Liver (tissue), 9 donors: ENCODE results near the gene SRSF2. TPM values are rescaled to one million over a fixed set of nuclear protein-coding genes. Genes with fewer than 3 reads are reported as not detected.
A peak's percentile ranks its signal among the peaks of the same experiment; 100 is the strongest.

Experiments
- DNase-seq: peaks from one replicate; pipeline ENCODE4 v3.0.0-alpha.2; 2017; ENCODE audit warnings: low spot score
- H3K27ac ChIP-seq, 2 donors: one replicate each; pipeline ENCODE4 v1.7.0; 2013; ENCODE audit warnings: inconsistent platforms in 2 of 2, low read length in 2 of 2, control low read depth in 1 of 2, low read depth in 1 of 2, mild to moderate bottlenecking in 1 of 2
- H3K27me3 ChIP-seq, 4 donors: one replicate each; pipeline versions ENCODE4 v1.6.1 to v1.7.0; 2013; ENCODE audit warnings: low read length in 3 of 4, inconsistent platforms in 1 of 4, mild to moderate bottlenecking in 1 of 4, moderate library complexity in 1 of 4; ENCODE audit not compliant: control insufficient read depth in 4 of 4, insufficient read depth in 4 of 4
- H3K36me3 ChIP-seq, 4 donors: one replicate each; pipeline versions ENCODE4 v1.6.1 to v1.7.0; 2013; ENCODE audit warnings: low read length in 3 of 4, mild to moderate bottlenecking in 3 of 4, low read depth in 1 of 4, moderate library complexity in 1 of 4; ENCODE audit not compliant: control insufficient read depth in 4 of 4, insufficient read depth in 3 of 4
- H3K4me1 ChIP-seq, 4 donors: one replicate each; pipeline versions ENCODE4 v1.6.1 to v1.7.0; 2013; ENCODE audit warnings: low read length in 3 of 4, mild to moderate bottlenecking in 3 of 4, moderate library complexity in 1 of 4; ENCODE audit not compliant: control insufficient read depth in 4 of 4, insufficient read depth in 4 of 4
- H3K4me3 ChIP-seq, 3 donors: one replicate each; pipeline versions ENCODE4 v1.6.1 to v1.7.0; 2013; ENCODE audit warnings: low read length in 3 of 3, control low read depth in 1 of 3, low read depth in 1 of 3, mild to moderate bottlenecking in 1 of 3
- H3K9ac ChIP-seq, 2 donors: one replicate each; pipeline ENCODE4 v1.7.0; 2013; ENCODE audit warnings: low read length in 2 of 2, mild to moderate bottlenecking in 2 of 2, moderate library complexity in 2 of 2, control low read depth in 1 of 2, low read depth in 1 of 2
- H3K9me3 ChIP-seq, 4 donors: one replicate each; pipeline versions ENCODE4 v1.6.1 to v1.7.0; 2013; ENCODE audit warnings: low read length in 3 of 4; ENCODE audit not compliant: control insufficient read depth in 4 of 4
- ATF3 ChIP-seq: IDR thresholded peaks from 2 replicates; pipeline ENCODE4 v1.6.1; 2016; ENCODE audit warnings: antibody characterized with exemption
- EGR1 ChIP-seq, 2 donors: IDR thresholded peaks; 2 replicates each; pipeline ENCODE4 v1.6.1; 2016 to 2018; ENCODE audit warnings: antibody characterized with exemption in 2 of 2, low read depth in 2 of 2
- FOXA1 ChIP-seq: IDR thresholded peaks from 2 replicates; pipeline ENCODE4 v1.6.1; 2016; ENCODE audit warnings: antibody characterized with exemption
- FOXA2 ChIP-seq: IDR thresholded peaks from 2 replicates; pipeline ENCODE4 v1.6.1; 2016; ENCODE audit warnings: antibody characterized with exemption
- GABPA ChIP-seq, 2 donors: IDR thresholded peaks in 1 of 2; conservative IDR thresholded peaks in 1 of 2; 2 replicates each; pipeline ENCODE4 v1.6.1; 2016; ENCODE audit warnings: antibody characterized with exemption in 2 of 2, mild to moderate bottlenecking in 1 of 2, moderate library complexity in 1 of 2
- HNF4A ChIP-seq, 2 donors: conservative IDR thresholded peaks; 2 replicates each; pipeline ENCODE4 v1.6.1; 2016; ENCODE audit warnings: antibody characterized with exemption in 2 of 2, mild to moderate bottlenecking in 2 of 2
- HNF4G ChIP-seq: IDR thresholded peaks from 2 replicates; pipeline ENCODE4 v1.6.1; 2016; ENCODE audit warnings: antibody characterized with exemption
- JUND ChIP-seq, 2 donors: IDR thresholded peaks; 2 replicates each; pipeline ENCODE4 v1.6.1; 2016; ENCODE audit warnings: antibody characterized with exemption in 2 of 2
- MAX ChIP-seq: IDR thresholded peaks from 2 replicates; pipeline ENCODE4 v1.6.1; 2016; ENCODE audit warnings: antibody characterized with exemption
- NR2F2 ChIP-seq: IDR thresholded peaks from 2 replicates; pipeline ENCODE4 v1.6.1; 2016; ENCODE audit warnings: antibody characterized with exemption
- RAD21 ChIP-seq, 2 donors: IDR thresholded peaks; 2 replicates each; pipeline ENCODE4 v1.6.1; 2016; ENCODE audit warnings: antibody characterized with exemption in 2 of 2, mild to moderate bottlenecking in 2 of 2
- REST ChIP-seq: IDR thresholded peaks from 2 replicates; pipeline ENCODE4 v1.6.1; 2016; ENCODE audit warnings: antibody characterized with exemption, mild to moderate bottlenecking
- RXRA ChIP-seq, 2 donors: IDR thresholded peaks; 2 replicates each; pipeline ENCODE4 v1.6.1; 2017 to 2018; ENCODE audit warnings: antibody characterized with exemption in 2 of 2, mild to moderate bottlenecking in 1 of 2
- SP1 ChIP-seq: IDR thresholded peaks from 2 replicates; pipeline ENCODE4 v1.6.1; 2018; ENCODE audit warnings: antibody characterized with exemption, mild to moderate bottlenecking
- TAF1 ChIP-seq: conservative IDR thresholded peaks from 2 replicates; pipeline ENCODE4 v1.6.1; 2016; ENCODE audit warnings: antibody characterized with exemption, mild to moderate bottlenecking
- YY1 ChIP-seq: IDR thresholded peaks from 2 replicates; pipeline ENCODE4 v1.6.1; 2016; ENCODE audit warnings: antibody characterized with exemption, mild to moderate bottlenecking
- ZBTB33 ChIP-seq: IDR thresholded peaks from 2 replicates; pipeline ENCODE4 v1.6.1; 2016; ENCODE audit warnings: antibody characterized with exemption
- WGBS: extraction: QIAGEN DNeasy Blood & Tissue Kit; methylation state at CpG from one replicate; pipeline ENCODE4 v1.1.7; 2013; 5-methylcytosine and 5-hydroxymethylcytosine counted together
- polyA plus RNA-seq, 2 donors: library from polyadenylated mRNA; stranded (reverse) in 1 of 2; unstranded in 1 of 2; fragments of 200-250 nt in 1 of 2; fragments of >200 nt in 1 of 2; fragmentation: Nextera tagmentation in 1 of 2; extraction: Ambion mirVana in 1 of 2; gene quantifications; one replicate each; pipeline versions ENCODE4 v1.2.1 to v1.2.3, GENCODE V29; 2013 to 2015
- total RNA-seq, 2 donors: library from RNA; depleted of rRNA; stranded (reverse); fragments of >200 nt; gene quantifications; one replicate each; pipeline ENCODE4 v1.2.3, GENCODE V29; 2014
- TF ChIP-seq, protein P1 (sequence below): fragments of 150-350 bp; IDR thresholded peaks from 2 replicates; pipeline ENCODE4 v1.5.1; 2017; ENCODE audit warnings: improper control_type of control experiment, low read depth, low read length; ENCODE audit not compliant: missing input control
- donor health status: healthy.
- donor health status: healthy.
- donor health status: healthy.
- donor health status: healthy.
- donor health status: healthy.

Gene SRSF2
- total and polyA plus RNA-seq, 4 donors = 66.5 to 184 (median 150) TPM

- DNase-seq = peak; percentile 84
- Histone ChIP-seq H3K27ac (peak within 1 kb of the TSS; percentile 100), H3K9me3 (no peaks in the 10 kb centered on the region), H3K36me3 (peaks cover 11 to 21% (median 20%) of the 10 kb centered on the region in 4 donors), H3K9ac (peak within 1 kb of the TSS; percentile 90 to 96), H3K27me3 (no peaks in the 10 kb centered on the region), H3K4me3 (peak within 1 kb of the TSS; percentile 86 to 94 (median 93)), H3K4me1 (peaks cover 12 to 25% (median 21%) of the 10 kb centered on the region in 4 donors)
- TF ChIP-seq FOXA2 (no peak), TAF1 (no peak), SP1 (no peak), REST (peak; percentile 4), ZBTB33 (no peak), HNF4G (no peak), HNF4A (conservative IDR thresholded peaks at IDR 0.05) (no peak), YY1 (no peak), EGR1 (IDR thresholded peaks at IDR 0.05; ENCODE audit: low read depth in 2 of 2) (no peak), MAX (no peak), ATF3 (no peak), GABPA (IDR thresholded peaks at IDR 0.05 in 1 of 2, conservative IDR thresholded peaks at IDR 0.05 in 1 of 2) (peak; percentile 29 to 76), RAD21 (IDR thresholded peaks at IDR 0.05) (peak in 1 of 2 donors; percentile 31), JUND (IDR thresholded peaks at IDR 0.05) (peak in 1 of 2 donors; percentile 2), NR2F2 (no peak), RXRA (IDR thresholded peaks at IDR 0.05) (peak; percentile 30 to 71), FOXA1 (no peak)
- TF ChIP-seq, protein P1, sequence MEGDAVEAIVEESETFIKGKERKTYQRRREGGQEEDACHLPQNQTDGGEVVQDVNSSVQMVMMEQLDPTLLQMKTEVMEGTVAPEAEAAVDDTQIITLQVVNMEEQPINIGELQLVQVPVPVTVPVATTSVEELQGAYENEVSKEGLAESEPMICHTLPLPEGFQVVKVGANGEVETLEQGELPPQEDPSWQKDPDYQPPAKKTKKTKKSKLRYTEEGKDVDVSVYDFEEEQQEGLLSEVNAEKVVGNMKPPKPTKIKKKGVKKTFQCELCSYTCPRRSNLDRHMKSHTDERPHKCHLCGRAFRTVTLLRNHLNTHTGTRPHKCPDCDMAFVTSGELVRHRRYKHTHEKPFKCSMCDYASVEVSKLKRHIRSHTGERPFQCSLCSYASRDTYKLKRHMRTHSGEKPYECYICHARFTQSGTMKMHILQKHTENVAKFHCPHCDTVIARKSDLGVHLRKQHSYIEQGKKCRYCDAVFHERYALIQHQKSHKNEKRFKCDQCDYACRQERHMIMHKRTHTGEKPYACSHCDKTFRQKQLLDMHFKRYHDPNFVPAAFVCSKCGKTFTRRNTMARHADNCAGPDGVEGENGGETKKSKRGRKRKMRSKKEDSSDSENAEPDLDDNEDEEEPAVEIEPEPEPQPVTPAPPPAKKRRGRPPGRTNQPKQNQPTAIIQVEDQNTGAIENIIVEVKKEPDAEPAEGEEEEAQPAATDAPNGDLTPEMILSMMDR = peak; percentile 36
- WGBS = 2% methylated on average over 71 of the region's 71 CpGs
Measured at GRCh38 chr17:76726776-76727718, 10.1 kb downstream of the SRSF2 start, which contains the start of gene METTL23. METTL23 (plus strand) TSS chr17:76726839; CDS start chr17:76729711, 2,872 bp downstream.
